Suprapubic skin (tissue), 4 donors: ENCODE data around the gene SUPT20HL1.

ENCODE experiments used
- EP300 ChIP-seq: sonication (generic); formaldehyde crosslinking; IDR thresholded peaks from one replicate; pipeline ENCODE4 v1.6.1; 2017; ENCODE audit warnings: antibody characterized with exemption
- POLR2AphosphoS5 ChIP-seq, 3 donors: sonication (generic); formaldehyde crosslinking; IDR thresholded peaks; one replicate each; pipeline ENCODE4 v1.6.1; 2017; ENCODE audit warnings: antibody characterized with exemption in 3 of 3
- TF ChIP-seq, protein P1 (sequence below), 2 donors: fragments of 200-600 bp in 1 of 2; fragments of 450-650 bp in 1 of 2; sonication (generic) in 1 of 2; IDR thresholded peaks; one replicate each; pipeline ENCODE4 v1.5.1; 2016 to 2019; ENCODE audit warnings: antibody characterized with exemption in 2 of 2, mild to moderate bottlenecking in 1 of 2, moderate library complexity in 1 of 2

DNA sequence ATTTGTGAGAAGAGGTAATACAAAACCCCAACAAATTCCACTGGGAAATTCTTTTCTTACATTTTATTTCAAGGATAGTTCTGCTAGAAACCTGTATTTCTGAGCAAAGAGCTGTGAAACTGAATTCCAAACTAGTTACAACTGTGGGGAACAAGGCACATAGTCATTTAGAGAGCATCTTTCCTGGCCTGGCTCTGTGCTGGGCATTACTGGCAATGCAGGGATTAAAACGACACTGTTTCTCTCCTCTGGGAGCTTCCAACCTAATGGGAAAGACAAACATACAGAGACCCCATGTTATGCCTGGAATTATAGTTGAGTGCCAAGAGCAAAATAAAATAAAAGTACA lies 36.5 kb downstream of the SUPT20HL1 start:
- TF ChIP-seq, protein P1, sequence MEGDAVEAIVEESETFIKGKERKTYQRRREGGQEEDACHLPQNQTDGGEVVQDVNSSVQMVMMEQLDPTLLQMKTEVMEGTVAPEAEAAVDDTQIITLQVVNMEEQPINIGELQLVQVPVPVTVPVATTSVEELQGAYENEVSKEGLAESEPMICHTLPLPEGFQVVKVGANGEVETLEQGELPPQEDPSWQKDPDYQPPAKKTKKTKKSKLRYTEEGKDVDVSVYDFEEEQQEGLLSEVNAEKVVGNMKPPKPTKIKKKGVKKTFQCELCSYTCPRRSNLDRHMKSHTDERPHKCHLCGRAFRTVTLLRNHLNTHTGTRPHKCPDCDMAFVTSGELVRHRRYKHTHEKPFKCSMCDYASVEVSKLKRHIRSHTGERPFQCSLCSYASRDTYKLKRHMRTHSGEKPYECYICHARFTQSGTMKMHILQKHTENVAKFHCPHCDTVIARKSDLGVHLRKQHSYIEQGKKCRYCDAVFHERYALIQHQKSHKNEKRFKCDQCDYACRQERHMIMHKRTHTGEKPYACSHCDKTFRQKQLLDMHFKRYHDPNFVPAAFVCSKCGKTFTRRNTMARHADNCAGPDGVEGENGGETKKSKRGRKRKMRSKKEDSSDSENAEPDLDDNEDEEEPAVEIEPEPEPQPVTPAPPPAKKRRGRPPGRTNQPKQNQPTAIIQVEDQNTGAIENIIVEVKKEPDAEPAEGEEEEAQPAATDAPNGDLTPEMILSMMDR (IDR thresholded peaks at IDR 0.05), result no peak
- TF ChIP-seq EP300, result no peak
- TF ChIP-seq POLR2AphosphoS5 (IDR thresholded peaks at IDR 0.05), result no peak
